ENCODE measurements around the gene MRPS5. TPM values are rescaled to one million over a fixed set of nuclear protein-coding genes. Genes with fewer than 3 reads are reported as not detected.
A peak's percentile ranks its signal among the peaks of the same experiment; 100 is the strongest.

Gene MRPS5
- total RNA-seq, 1 donor from 2014 or later = 51.9 TPM

DNA sequence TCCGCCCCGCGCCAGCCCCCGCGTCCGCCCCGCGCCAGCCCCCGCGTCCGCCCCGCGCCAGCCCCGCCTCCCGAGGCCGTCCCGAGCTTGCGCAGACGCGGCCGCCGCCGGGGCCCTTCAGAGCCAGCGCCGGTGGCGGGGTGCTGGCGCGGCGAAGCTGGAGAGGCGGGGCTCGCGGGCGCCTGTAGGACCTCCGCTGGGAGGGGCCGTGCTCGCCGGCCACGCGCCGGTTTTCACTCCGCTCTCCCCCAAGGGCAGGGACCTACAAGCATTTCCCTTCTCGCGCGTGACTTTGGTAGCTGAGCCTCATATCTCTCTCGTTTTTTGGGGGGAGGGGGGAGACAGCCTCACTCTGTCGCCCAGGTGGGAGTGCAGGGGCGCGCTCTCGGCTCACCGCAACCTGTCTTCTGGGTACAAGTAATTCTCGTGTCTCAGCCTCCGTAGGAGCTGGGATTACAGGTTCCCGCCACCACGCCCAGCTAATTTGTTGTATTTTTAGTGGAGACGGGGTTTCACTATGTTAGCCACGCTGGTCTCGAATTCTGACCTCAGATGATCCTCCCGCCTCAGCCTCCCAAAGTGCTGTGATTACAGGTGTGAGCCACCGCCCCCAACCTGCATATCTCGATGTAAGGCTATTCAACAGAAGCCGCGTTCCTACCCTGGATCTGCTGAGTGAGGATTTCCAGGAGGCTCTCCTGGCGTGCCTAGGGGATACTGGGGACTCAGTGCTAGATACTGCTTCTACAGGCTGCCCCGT is 38.3 kb upstream of the MRPS5 start, which contains the start of gene ZNF514:
TSS of gene ZNF514 (minus strand) at position 159 of the 760 bp plus-strand sequence. CDS start 6,595 bp downstream, outside the sequence.
- Histone ChIP-seq H3K9me3 (no peaks in the 10 kb centered on the region), H3K4me3 (peak within 1 kb of the TSS; percentile 83), H3K36me3 (peaks cover 8% of the 10 kb centered on the region), H3K4me1 (peaks cover 19% of the 10 kb centered on the region), H3K27ac (peak within 1 kb of the TSS; percentile 81), H3K27me3 (ENCODE audit: low read depth) (no peaks in the 10 kb centered on the region)
- DNase-seq = peak; percentile 90
- peak; percentile 96 to 97 for ATAC-seq
- TF ChIP-seq, protein P1, sequence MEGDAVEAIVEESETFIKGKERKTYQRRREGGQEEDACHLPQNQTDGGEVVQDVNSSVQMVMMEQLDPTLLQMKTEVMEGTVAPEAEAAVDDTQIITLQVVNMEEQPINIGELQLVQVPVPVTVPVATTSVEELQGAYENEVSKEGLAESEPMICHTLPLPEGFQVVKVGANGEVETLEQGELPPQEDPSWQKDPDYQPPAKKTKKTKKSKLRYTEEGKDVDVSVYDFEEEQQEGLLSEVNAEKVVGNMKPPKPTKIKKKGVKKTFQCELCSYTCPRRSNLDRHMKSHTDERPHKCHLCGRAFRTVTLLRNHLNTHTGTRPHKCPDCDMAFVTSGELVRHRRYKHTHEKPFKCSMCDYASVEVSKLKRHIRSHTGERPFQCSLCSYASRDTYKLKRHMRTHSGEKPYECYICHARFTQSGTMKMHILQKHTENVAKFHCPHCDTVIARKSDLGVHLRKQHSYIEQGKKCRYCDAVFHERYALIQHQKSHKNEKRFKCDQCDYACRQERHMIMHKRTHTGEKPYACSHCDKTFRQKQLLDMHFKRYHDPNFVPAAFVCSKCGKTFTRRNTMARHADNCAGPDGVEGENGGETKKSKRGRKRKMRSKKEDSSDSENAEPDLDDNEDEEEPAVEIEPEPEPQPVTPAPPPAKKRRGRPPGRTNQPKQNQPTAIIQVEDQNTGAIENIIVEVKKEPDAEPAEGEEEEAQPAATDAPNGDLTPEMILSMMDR (IDR thresholded peaks at IDR 0.05) = no peak
- intact Hi-C loops (cut with DNase I) = no loop called here

DNA sequence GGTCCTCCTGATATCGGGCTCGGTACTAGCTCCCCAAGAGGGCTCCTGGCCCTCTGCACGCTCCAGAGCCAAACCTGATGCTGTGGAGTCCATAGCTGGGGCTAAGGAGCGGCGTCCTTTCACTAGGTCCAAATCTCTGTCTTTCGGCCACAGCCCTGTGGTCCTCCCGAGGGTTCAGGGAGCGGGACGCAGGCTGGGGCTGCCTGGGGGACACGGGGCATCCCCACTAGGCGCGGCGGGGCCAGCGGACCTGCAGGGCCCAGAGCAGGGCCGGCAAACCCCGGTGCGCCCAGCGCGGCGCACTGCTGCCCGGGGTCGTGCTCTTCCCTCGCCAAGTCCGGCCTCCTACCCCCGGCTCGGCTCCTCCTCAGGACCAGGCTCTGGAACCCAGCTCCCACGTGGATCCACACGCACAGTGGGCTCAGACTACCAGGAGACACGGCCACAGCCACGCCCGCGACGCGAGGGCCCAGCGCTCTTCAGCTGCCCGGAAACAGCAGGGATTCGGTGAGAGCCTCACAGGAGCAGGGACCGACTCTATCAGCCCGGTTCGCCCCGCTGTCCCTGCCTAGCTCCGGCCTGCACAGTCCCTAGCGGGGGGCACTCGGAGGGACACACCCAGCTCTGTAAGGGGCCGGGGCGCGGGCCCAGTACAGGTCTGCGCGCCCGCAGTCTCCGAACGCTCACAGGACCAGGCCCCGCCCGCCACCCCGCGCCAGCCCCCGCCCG is 37.4 kb upstream of the MRPS5 start:
- ATAC-seq (peak; percentile 72 to 77), DNase-seq (peak; percentile 73)
- TF ChIP-seq, protein P1 (IDR thresholded peaks at IDR 0.05) = no peak
- peak overlapping the region; percentile 80 for H3K27ac ChIP-seq
- peak overlapping the region; percentile 83 for H3K4me3 ChIP-seq
- peaks cover 11% of the 10 kb centered on the region for H3K4me1 ChIP-seq
- H3K27me3 ChIP-seq (ENCODE audit: low read depth) = no peaks in the 10 kb centered on the region
- no peaks in the 10 kb centered on the region for H3K9me3 ChIP-seq
- H3K36me3 ChIP-seq = peaks cover 13% of the 10 kb centered on the region
- intact Hi-C loops (cut with DNase I) = no loop called here

DNA sequence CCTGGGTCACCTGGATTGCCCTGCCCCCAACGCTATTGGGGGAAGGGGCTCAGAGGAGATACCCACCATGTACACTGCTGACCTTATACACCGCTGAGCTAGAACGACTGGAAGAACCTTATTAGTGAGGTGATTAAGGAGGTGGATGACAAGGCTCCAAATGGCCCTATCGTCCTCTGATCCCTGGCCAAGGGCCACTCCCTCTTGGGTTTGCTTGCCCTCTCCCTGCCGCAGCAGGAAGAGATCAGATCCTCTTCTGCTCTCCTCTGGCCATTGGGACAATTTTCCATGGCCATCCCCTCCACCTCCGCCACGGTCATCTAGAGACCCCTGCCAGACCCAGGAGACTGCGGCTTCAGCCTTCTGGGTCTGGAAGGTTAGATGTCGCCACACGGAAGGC is 36.8 kb upstream of the MRPS5 start:
- no peak for ATAC-seq
- DNase-seq = no peak
- peaks cover 9% of the 10 kb centered on the region for H3K4me1 ChIP-seq
- peaks cover 13% of the 10 kb centered on the region for H3K36me3 ChIP-seq
- intact Hi-C loops (cut with DNase I) = no loop called here
- TF ChIP-seq, protein P1 (IDR thresholded peaks at IDR 0.05) = no peak
- peak overlapping the region; percentile 83 for H3K4me3 ChIP-seq
- no peaks in the 10 kb centered on the region for H3K27me3 ChIP-seq (ENCODE audit: low read depth)
- H3K27ac ChIP-seq = peak overlapping the region; percentile 80
- H3K9me3 ChIP-seq = no peaks in the 10 kb centered on the region

DNA sequence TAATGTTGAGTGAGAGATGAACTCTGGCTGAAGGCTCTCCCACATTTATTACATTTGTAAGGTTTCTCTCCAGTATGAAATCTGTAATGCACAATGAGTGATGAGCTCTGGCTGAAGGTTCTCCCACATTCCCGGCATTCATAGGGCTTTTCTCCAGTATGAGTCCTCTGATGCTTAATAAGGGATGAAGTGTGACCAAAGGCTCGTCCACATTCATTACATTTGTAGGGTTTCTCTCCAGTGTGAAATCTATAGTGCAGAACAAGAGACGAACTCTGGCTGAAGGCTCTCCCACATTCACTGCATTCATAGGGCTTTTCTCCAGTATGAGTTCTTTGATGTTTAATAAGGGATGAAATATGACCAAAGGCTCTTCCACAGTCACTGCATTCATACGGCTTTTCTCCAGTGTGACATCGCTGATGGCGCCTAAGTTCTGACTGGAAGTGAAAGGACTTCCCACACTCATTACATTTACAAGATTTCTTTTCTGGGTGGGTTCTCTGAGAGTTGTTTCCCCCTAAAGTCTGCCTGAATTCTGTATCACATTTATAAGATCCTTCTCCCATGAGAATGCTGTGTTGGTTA is 27.9 kb upstream of the MRPS5 start:
- H3K36me3 ChIP-seq = peaks cover 40% of the 10 kb centered on the region
- no peaks in the 10 kb centered on the region for H3K27me3 ChIP-seq (ENCODE audit: low read depth)
- no peaks in the 10 kb centered on the region for H3K4me1 ChIP-seq
- intact Hi-C loops (cut with DNase I) = no loop called here
- no peak for ATAC-seq
- peaks cover 86% of the 10 kb centered on the region for H3K9me3 ChIP-seq
- DNase-seq = no peak
- H3K27ac ChIP-seq = no peak overlapping the region
- TF ChIP-seq, protein P1 (IDR thresholded peaks at IDR 0.05) = no peak
- H3K4me3 ChIP-seq = no peak overlapping the region

DNA sequence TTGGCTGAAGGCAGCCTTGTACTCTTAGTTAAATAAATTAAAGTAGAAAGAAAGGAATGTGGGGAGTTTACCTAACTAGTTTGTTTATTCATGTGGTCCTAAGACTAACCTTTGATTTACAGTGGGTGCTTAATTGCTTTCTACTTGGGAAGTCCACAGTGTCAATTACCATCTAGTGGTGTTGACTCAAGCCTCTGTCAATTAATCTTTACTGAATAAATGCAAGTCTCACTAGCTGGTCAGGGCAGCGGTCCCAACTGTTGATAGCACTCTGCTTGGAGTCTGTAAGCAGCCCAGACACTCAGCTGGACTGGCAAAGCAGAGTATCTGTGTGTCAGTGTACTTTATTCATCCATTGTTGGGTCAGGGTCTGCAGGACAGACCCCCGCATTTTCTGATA is 22.2 kb upstream of the MRPS5 start:
- DNase-seq (no peak), ATAC-seq (no peak)
- H3K36me3 ChIP-seq = no peaks in the 10 kb centered on the region
- peaks cover 85% of the 10 kb centered on the region for H3K9me3 ChIP-seq
- H3K4me1 ChIP-seq = no peaks in the 10 kb centered on the region
- no peak overlapping the region for H3K27ac ChIP-seq
- H3K4me3 ChIP-seq = no peak overlapping the region
- H3K27me3 ChIP-seq (ENCODE audit: low read depth) = no peaks in the 10 kb centered on the region
- intact Hi-C loops (cut with DNase I) = no loop called here
- TF ChIP-seq, protein P1 (IDR thresholded peaks at IDR 0.05) = no peak

Data from lower lobe of right lung (tissue), 2 donors.